GM23338 (cell line): ENCODE results near the gene MRPL38. TPM values are rescaled to one million over a fixed set of nuclear protein-coding genes. Genes with fewer than 3 reads are reported as not detected.

ENCODE experiments used
- ATAC-seq: fragments of 200-7000 bp; cut with Tn5 transposase; 3 replicates; pipeline ENCODE4 v1.9.1; 2020
- DNase-seq: peaks from one replicate; pipeline ENCODE4 v3.0.0-alpha.2; 2015; ENCODE audit warnings: low spot score
- H2AFZ ChIP-seq: fragments of 200-600 bp; sonication (generic); 2 replicates; pipeline ENCODE4 v1.8.0; 2016; ENCODE audit warnings: antibody characterized with exemption, mild to moderate bottlenecking, moderate library complexity
- H3F3A ChIP-seq: fragments of 200-600 bp; sonication (generic); replicated peaks from 2 replicates; pipeline ENCODE4 v1.8.0; 2017; ENCODE audit warnings: antibody characterized with exemption, mixed run types, low read depth
- H3K27ac ChIP-seq: fragments of 200-600 bp; sonication (generic); 2 replicates; pipeline ENCODE4 v1.6.1; 2016; ENCODE audit warnings: low read depth
- H3K27me3 ChIP-seq: fragments of 200-600 bp; sonication (generic); 2 replicates; pipeline ENCODE4 v1.8.0; 2016; ENCODE audit warnings: mild to moderate bottlenecking, mixed run types, moderate library complexity; ENCODE audit not compliant: insufficient read depth
- H3K36me3 ChIP-seq: fragments of 200-600 bp; sonication (generic); 2 replicates; pipeline ENCODE4 v1.8.0; 2016; ENCODE audit warnings: mild to moderate bottlenecking; ENCODE audit not compliant: insufficient read depth
- H3K4me1 ChIP-seq: fragments of 200-600 bp; sonication (generic); 2 replicates; pipeline ENCODE4 v1.8.0; 2016; ENCODE audit warnings: mild to moderate bottlenecking, moderate library complexity; ENCODE audit not compliant: insufficient read depth
- H3K4me2 ChIP-seq: fragments of 200-600 bp; sonication (generic); 2 replicates; pipeline ENCODE4 v1.7.1; 2017; ENCODE audit warnings: mixed run types
- H3K4me3 ChIP-seq: fragments of 200-600 bp; sonication (generic); 2 replicates; pipeline ENCODE4 v1.6.1; 2016; ENCODE audit warnings: mixed run types
- H3K79me2 ChIP-seq: fragments of 200-600 bp; sonication (generic); replicated peaks from 2 replicates; pipeline ENCODE4 v1.8.0; 2017; ENCODE audit warnings: mild to moderate bottlenecking; ENCODE audit not compliant: insufficient read depth
- H3K9me2 ChIP-seq: fragments of 200-600 bp; sonication (generic); 2 replicates; pipeline ENCODE4 v1.8.0; 2017; ENCODE audit not compliant: insufficient read depth
- H4K20me1 ChIP-seq: fragments of 200-600 bp; sonication (generic); replicated peaks from 2 replicates; pipeline ENCODE4 v1.8.0; 2017; ENCODE audit warnings: mild to moderate bottlenecking; ENCODE audit not compliant: insufficient read depth
- H3K27ac Mint-ChIP-seq: 2 replicates; pipeline ENCODE4 v1.8.0; 2020; ENCODE audit warnings: inconsistent platforms, mild to moderate bottlenecking, moderate library complexity, mixed read lengths
- H3K27me3 Mint-ChIP-seq: 3 replicates; pipeline ENCODE4 v1.8.0; 2022; ENCODE audit warnings: low read depth, mild to moderate bottlenecking, moderate library complexity, mixed read lengths, inconsistent platforms; ENCODE audit not compliant: insufficient read depth, poor library complexity
- H3K36me3 Mint-ChIP-seq: 3 replicates; pipeline ENCODE4 v1.8.0; 2021; ENCODE audit warnings: low read depth, mild to moderate bottlenecking, inconsistent platforms, moderate library complexity, mixed read lengths
- H3K4me1 Mint-ChIP-seq: 3 replicates; pipeline ENCODE4 v1.8.0; 2020; ENCODE audit warnings: mild to moderate bottlenecking, inconsistent platforms, mixed read lengths
- H3K4me3 Mint-ChIP-seq: 3 replicates; pipeline ENCODE4 v1.8.0; 2021; ENCODE audit warnings: moderate library complexity, mild to moderate bottlenecking, inconsistent platforms, mixed read lengths
- H3K9me3 Mint-ChIP-seq: 3 replicates; pipeline ENCODE4 v1.8.0; 2020; ENCODE audit warnings: moderate library complexity, mild to moderate bottlenecking, inconsistent platforms, mixed read lengths
- CREB1 ChIP-seq: fragments of 250-450 bp; sonication (Bioruptor Pico); IDR thresholded peaks from 2 replicates; pipeline ENCODE4 v1.5.0; 2020; ENCODE audit warnings: low read depth, mild to moderate bottlenecking, moderate library complexity
- CTCF ChIP-seq, 2 experiments: fragments of 200-600 bp in 1 of 2; sonication (generic) in 1 of 2; conservative IDR thresholded peaks; 2 replicates each; pipeline versions ENCODE4 v1.5.1 to v1.6.1; 2016 to 2017; ENCODE audit warnings: antibody characterized with exemption in 2 of 2, low read depth in 2 of 2, mild to moderate bottlenecking in 2 of 2, moderate library complexity in 1 of 2
- EZH2 ChIP-seq: fragments of 200-600 bp; sonication (generic); IDR thresholded peaks from one replicate; pipeline ENCODE4 v1.8.0; 2017; ENCODE audit warnings: antibody characterized with exemption, mild to moderate bottlenecking, low read depth; ENCODE audit not compliant: unreplicated experiment
- EZH2phosphoT487 ChIP-seq: fragments of 200-600 bp; sonication (generic); IDR thresholded peaks from one replicate; pipeline ENCODE4 v1.8.1; 2018; ENCODE audit warnings: antibody characterized with exemption; ENCODE audit not compliant: unreplicated experiment
- NANOG ChIP-seq: IDR thresholded peaks from 2 replicates; pipeline ENCODE4 v1.6.1; 2016; ENCODE audit warnings: antibody characterized with exemption, borderline replicate concordance
- POLR2AphosphoS5 ChIP-seq: IDR thresholded peaks from 2 replicates; pipeline ENCODE4 v1.6.1; 2016; ENCODE audit warnings: antibody characterized with exemption, low read depth
- polyA plus RNA-seq: library from polyadenylated mRNA; unstranded; fragments of >200 nt; fragmentation: Nextera tagmentation; extraction: Ambion mirVana; gene quantifications from 2 replicates; pipeline ENCODE4 v1.2.1, GENCODE V29; 2016
- total RNA-seq: library from RNA; depleted of rRNA; stranded (reverse); fragments of >200 nt; shearing (Covaris generic); gene quantifications from 2 replicates; pipeline ENCODE4 v1.2.3, GENCODE V29; 2014
- TF ChIP-seq, protein P1 (sequence below): IDR thresholded peaks from one replicate; pipeline ENCODE4 v1.6.1; 2018; ENCODE audit warnings: antibody characterized with exemption; ENCODE audit not compliant: unreplicated experiment
- TF ChIP-seq, protein P2 (sequence below): fragments of 250-450 bp; sonication (Bioruptor Pico); IDR thresholded peaks from 2 replicates; pipeline ENCODE4 v1.5.0; 2020; ENCODE audit warnings: mild to moderate bottlenecking, moderate library complexity

MRPL38 gene
- total and polyA plus RNA-seq, 2 experiments from 2014 or later = 63.6 to 90.0 TPM

DNA sequence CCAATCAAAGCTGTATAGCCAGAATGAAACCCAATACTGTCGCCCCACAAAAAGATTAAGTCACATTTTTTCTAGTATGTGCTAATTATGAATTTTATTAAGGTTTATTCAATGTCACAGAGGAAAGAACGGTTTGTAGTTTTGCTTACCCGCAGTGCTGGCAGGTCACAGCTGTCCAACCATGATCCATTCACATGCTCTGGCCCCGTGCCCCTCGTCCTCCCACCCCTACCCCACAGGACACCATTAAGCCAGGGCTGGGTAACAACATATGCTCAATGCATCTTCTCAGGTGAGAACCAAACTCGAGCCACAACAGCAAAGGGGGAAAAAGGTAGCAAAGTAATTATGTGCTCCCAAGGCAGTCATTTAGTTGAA, 36.7 kb upstream of the MRPL38 start:
- peaks cover 8% of the 10 kb centered on the region for H3K27me3 Mint-ChIP-seq
- no peaks in the 10 kb centered on the region for H3K36me3 ChIP-seq
- H3F3A ChIP-seq = peaks cover 12% of the 10 kb centered on the region
- H3K4me1 Mint-ChIP-seq = peaks cover 9% of the 10 kb centered on the region
- peak overlapping the region; percentile 89 for H3K4me3 Mint-ChIP-seq
- H4K20me1 ChIP-seq = no peaks in the 10 kb centered on the region
- H3K4me3 ChIP-seq = peak overlapping the region; percentile 79
- H3K4me1 ChIP-seq = peaks cover 11% of the 10 kb centered on the region; the same call in 1 of the 2 replicates
- H3K79me2 ChIP-seq = no peaks in the 10 kb centered on the region
- H3K27ac ChIP-seq = peak overlapping the region; percentile 68; the same call in 1 of the 2 replicates
- no peaks in the 10 kb centered on the region for H3K9me2 ChIP-seq
- peaks cover 2% of the 10 kb centered on the region; the same call in 2 of the 3 replicates for H3K36me3 Mint-ChIP-seq
- H3K27me3 ChIP-seq = no peaks in the 10 kb centered on the region
- peak overlapping the region; percentile 73 for H3K4me2 ChIP-seq
- H3K9me3 Mint-ChIP-seq = no peaks in the 10 kb centered on the region
- DNase-seq (no peak), ATAC-seq (peak; percentile 15)
- TF ChIP-seq EZH2phosphoT487 = no peak
- TF ChIP-seq CTCF (conservative IDR thresholded peaks at IDR 0.05; ENCODE audit: low read depth in 2 of 2) = no peak
- TF ChIP-seq CREB1 (CRISPR knock-in tag) = no peak
- TF ChIP-seq, protein P1, sequence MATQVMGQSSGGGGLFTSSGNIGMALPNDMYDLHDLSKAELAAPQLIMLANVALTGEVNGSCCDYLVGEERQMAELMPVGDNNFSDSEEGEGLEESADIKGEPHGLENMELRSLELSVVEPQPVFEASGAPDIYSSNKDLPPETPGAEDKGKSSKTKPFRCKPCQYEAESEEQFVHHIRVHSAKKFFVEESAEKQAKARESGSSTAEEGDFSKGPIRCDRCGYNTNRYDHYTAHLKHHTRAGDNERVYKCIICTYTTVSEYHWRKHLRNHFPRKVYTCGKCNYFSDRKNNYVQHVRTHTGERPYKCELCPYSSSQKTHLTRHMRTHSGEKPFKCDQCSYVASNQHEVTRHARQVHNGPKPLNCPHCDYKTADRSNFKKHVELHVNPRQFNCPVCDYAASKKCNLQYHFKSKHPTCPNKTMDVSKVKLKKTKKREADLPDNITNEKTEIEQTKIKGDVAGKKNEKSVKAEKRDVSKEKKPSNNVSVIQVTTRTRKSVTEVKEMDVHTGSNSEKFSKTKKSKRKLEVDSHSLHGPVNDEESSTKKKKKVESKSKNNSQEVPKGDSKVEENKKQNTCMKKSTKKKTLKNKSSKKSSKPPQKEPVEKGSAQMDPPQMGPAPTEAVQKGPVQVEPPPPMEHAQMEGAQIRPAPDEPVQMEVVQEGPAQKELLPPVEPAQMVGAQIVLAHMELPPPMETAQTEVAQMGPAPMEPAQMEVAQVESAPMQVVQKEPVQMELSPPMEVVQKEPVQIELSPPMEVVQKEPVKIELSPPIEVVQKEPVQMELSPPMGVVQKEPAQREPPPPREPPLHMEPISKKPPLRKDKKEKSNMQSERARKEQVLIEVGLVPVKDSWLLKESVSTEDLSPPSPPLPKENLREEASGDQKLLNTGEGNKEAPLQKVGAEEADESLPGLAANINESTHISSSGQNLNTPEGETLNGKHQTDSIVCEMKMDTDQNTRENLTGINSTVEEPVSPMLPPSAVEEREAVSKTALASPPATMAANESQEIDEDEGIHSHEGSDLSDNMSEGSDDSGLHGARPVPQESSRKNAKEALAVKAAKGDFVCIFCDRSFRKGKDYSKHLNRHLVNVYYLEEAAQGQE = no peak
- TF ChIP-seq NANOG = no peak
- TF ChIP-seq POLR2AphosphoS5 = no peak
- TF ChIP-seq, protein P2, sequence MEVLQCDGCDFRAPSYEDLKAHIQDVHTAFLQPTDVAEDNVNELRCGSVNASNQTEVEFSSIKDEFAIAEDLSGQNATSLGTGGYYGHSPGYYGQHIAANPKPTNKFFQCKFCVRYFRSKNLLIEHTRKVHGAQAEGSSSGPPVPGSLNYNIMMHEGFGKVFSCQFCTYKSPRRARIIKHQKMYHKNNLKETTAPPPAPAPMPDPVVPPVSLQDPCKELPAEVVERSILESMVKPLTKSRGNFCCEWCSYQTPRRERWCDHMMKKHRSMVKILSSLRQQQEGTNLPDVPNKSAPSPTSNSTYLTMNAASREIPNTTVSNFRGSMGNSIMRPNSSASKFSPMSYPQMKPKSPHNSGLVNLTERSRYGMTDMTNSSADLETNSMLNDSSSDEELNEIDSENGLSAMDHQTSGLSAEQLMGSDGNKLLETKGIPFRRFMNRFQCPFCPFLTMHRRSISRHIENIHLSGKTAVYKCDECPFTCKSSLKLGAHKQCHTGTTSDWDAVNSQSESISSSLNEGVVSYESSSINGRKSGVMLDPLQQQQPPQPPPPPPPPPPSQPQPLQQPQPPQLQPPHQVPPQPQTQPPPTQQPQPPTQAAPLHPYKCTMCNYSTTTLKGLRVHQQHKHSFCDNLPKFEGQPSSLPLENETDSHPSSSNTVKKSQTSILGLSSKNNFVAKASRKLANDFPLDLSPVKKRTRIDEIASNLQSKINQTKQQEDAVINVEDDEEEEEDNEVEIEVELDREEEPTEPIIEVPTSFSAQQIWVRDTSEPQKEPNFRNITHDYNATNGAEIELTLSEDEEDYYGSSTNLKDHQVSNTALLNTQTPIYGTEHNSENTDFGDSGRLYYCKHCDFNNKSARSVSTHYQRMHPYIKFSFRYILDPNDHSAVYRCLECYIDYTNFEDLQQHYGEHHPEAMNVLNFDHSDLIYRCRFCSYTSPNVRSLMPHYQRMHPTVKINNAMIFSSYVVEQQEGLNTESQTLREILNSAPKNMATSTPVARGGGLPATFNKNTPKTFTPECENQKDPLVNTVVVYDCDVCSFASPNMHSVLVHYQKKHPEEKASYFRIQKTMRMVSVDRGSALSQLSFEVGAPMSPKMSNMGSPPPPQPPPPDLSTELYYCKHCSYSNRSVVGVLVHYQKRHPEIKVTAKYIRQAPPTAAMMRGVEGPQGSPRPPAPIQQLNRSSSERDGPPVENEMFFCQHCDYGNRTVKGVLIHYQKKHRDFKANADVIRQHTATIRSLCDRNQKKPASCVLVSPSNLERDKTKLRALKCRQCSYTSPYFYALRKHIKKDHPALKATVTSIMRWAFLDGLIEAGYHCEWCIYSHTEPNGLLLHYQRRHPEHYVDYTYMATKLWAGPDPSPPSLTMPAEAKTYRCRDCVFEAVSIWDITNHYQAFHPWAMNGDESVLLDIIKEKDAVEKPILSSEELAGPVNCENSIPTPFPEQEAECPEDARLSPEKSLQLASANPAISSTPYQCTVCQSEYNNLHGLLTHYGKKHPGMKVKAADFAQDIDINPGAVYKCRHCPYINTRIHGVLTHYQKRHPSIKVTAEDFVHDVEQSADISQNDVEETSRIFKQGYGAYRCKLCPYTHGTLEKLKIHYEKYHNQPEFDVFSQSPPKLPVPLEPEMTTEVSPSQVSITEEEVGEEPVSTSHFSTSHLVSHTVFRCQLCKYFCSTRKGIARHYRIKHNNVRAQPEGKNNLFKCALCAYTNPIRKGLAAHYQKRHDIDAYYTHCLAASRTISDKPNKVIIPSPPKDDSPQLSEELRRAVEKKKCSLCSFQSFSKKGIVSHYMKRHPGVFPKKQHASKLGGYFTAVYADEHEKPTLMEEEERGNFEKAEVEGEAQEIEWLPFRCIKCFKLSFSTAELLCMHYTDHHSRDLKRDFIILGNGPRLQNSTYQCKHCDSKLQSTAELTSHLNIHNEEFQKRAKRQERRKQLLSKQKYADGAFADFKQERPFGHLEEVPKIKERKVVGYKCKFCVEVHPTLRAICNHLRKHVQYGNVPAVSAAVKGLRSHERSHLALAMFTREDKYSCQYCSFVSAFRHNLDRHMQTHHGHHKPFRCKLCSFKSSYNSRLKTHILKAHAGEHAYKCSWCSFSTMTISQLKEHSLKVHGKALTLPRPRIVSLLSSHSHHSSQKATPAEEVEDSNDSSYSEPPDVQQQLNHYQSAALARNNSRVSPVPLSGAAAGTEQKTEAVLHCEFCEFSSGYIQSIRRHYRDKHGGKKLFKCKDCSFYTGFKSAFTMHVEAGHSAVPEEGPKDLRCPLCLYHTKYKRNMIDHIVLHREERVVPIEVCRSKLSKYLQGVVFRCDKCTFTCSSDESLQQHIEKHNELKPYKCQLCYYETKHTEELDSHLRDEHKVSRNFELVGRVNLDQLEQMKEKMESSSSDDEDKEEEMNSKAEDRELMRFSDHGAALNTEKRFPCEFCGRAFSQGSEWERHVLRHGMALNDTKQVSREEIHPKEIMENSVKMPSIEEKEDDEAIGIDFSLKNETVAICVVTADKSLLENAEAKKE (CRISPR knock-in tag) = no peak
- no peak for TF ChIP-seq EZH2
- peak overlapping the region; percentile 88 for H3K27ac Mint-ChIP-seq
- 0 out of 2 replicates have a peak overlapping the region, but pooled peaks have one; percentile 78 for H2AFZ ChIP-seq
